ENCODE data around the gene HKDC1. TPM values are rescaled to one million over a fixed set of nuclear protein-coding genes. Genes with fewer than 3 reads are reported as not detected.

Gene HKDC1
- total RNA-seq, 2 experiments from 2014 or later, result 0.40 TPM; not detected in 1

GRCh38 chr10:69253171-69253570 lies 33.0 kb downstream of the HKDC1 start:
- ChIA-PET POLR2A (interaction anchor here (0.5 to 1.1 kb wide), 3 partner anchors 39 to 198 kb away, joined by 3 read pairs; no protein-coding TSS in a partner anchor), CTCF (no interaction called here)
- Mint-ChIP-seq H3K36me3 (ENCODE audit: low read depth) (no peaks in the 10 kb centered on the region), H3K27ac (no peak overlapping the region), H3K4me1 (ENCODE audit: low read depth) (no peaks in the 10 kb centered on the region), H3K9me3 (no peaks in the 10 kb centered on the region), H3K4me3 (no peak overlapping the region), H3K27me3 (no peaks in the 10 kb centered on the region)
- ATAC-seq (no peak), DNase-seq (no peak)
- intact Hi-C loops (cut with micrococcal nuclease), result no loop called here
- no peak for TF ChIP-seq CTCF (IDR thresholded peaks at IDR 0.05)

- Mint-ChIP-seq H3K4me3 (no peak overlapping the region), H3K27me3 (no peaks in the 10 kb centered on the region), H3K27ac (no peak overlapping the region), H3K4me1 (ENCODE audit: low read depth) (no peaks in the 10 kb centered on the region), H3K9me3 (no peaks in the 10 kb centered on the region), H3K36me3 (ENCODE audit: low read depth) (no peaks in the 10 kb centered on the region)
- ATAC-seq (no peak), DNase-seq (no peak)
- POLR2A ChIA-PET, result no interaction called here
- intact Hi-C loops (cut with micrococcal nuclease), result no loop called here
- CTCF ChIA-PET, result interaction anchor here (1.3 kb wide), 1 partner anchor 13 kb away, joined by 3 read pairs; no protein-coding TSS in a partner anchor
- TF ChIP-seq CTCF (IDR thresholded peaks at IDR 0.05), result no peak
Measured at GRCh38 chr10:69254877-69255276, 34.7 kb downstream of the HKDC1 start.

GRCh38 chr10:69259547-69260243 lies 39.6 kb downstream of the HKDC1 start:
- ChIA-PET CTCF (interaction anchor here (1.1 kb wide), 1 partner anchor 148 kb away, joined by 3 read pairs; no protein-coding TSS in a partner anchor), POLR2A (no interaction called here)
- Mint-ChIP-seq H3K27me3 (no peaks in the 10 kb centered on the region), H3K27ac (no peak overlapping the region), H3K4me1 (ENCODE audit: low read depth) (peaks cover 10% of the 10 kb centered on the region), H3K4me3 (no peak overlapping the region), H3K9me3 (no peaks in the 10 kb centered on the region), H3K36me3 (ENCODE audit: low read depth) (no peaks in the 10 kb centered on the region)
- TF ChIP-seq CTCF (IDR thresholded peaks at IDR 0.05), result no peak
- intact Hi-C loops (cut with micrococcal nuclease), result no loop called here
- no peak for ATAC-seq
- no peak for DNase-seq

- no peaks in the 10 kb centered on the region for H3K27me3 Mint-ChIP-seq
- intact Hi-C loops (cut with micrococcal nuclease), result no loop called here
- DNase-seq (no peak), ATAC-seq (no peak)
- TF ChIP-seq CTCF (IDR thresholded peaks at IDR 0.05), result no peak
- ChIA-PET CTCF (no interaction called here), POLR2A (no interaction called here)
- no peaks in the 10 kb centered on the region for H3K9me3 Mint-ChIP-seq
- no peak overlapping the region for H3K27ac Mint-ChIP-seq
- no peak overlapping the region for H3K4me3 Mint-ChIP-seq
- H3K4me1 Mint-ChIP-seq (ENCODE audit: low read depth), result peaks cover 10% of the 10 kb centered on the region
- H3K36me3 Mint-ChIP-seq (ENCODE audit: low read depth), result no peaks in the 10 kb centered on the region
Measured at GRCh38 chr10:69261184-69261583, 41.1 kb downstream of the HKDC1 start.

- DNase-seq (no peak), ATAC-seq (peak; percentile 87)
- no peak for TF ChIP-seq CTCF (IDR thresholded peaks at IDR 0.05)
- Mint-ChIP-seq H3K36me3 (ENCODE audit: low read depth) (no peaks in the 10 kb centered on the region), H3K27me3 (no peaks in the 10 kb centered on the region), H3K27ac (peak overlapping the region; percentile 23), H3K4me3 (no peak overlapping the region), H3K9me3 (no peaks in the 10 kb centered on the region), H3K4me1 (ENCODE audit: low read depth) (peaks cover 10% of the 10 kb centered on the region)
- POLR2A ChIA-PET, result interaction anchor here (0.6 kb wide), 1 partner anchor 1094 kb away, joined by 3 read pairs; no protein-coding TSS in a partner anchor
- intact Hi-C loops (cut with micrococcal nuclease), result no loop called here
- CTCF ChIA-PET, result no interaction called here
Measured at GRCh38 chr10:69262292-69262751, 42.2 kb downstream of the HKDC1 start.

Measured in activated CD8-positive, alpha-beta T cell treated with anti-CD3 and anti-CD28 coated beads for 36 hours (primary cell).